ENCODE results near the gene HFM1. TPM values are rescaled to one million over a fixed set of nuclear protein-coding genes. Genes with fewer than 3 reads are reported as not detected.
"Not testable (repeated sequence)": the region's sequence is repeated elsewhere in the genome, so short reads cannot be mapped to it uniquely, and the experiment has no call there.

Gene HFM1
- total RNA-seq, 1 donor from 2014 or later: 56.5 TPM

DNA sequence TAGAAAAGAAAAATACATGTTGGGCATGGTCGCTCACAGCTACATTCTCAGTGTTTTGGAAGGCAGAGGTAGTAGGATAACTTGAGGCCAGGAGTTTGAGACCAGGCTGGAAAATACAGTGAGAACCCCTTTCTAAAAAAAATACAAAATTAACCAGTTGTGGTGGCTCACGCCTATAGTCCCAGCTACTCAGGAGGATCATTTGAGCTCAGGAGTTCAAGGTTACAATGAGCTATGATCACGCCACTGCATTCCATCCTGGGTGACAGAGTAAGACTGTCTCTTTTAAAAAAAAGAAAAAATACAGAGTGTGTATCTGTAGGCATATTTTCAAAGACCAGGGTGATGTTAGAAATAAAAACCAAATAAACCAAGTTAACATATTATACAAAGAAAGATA, 57.8 kb downstream of the HFM1 start:
- DNase-seq: no peak

DNA sequence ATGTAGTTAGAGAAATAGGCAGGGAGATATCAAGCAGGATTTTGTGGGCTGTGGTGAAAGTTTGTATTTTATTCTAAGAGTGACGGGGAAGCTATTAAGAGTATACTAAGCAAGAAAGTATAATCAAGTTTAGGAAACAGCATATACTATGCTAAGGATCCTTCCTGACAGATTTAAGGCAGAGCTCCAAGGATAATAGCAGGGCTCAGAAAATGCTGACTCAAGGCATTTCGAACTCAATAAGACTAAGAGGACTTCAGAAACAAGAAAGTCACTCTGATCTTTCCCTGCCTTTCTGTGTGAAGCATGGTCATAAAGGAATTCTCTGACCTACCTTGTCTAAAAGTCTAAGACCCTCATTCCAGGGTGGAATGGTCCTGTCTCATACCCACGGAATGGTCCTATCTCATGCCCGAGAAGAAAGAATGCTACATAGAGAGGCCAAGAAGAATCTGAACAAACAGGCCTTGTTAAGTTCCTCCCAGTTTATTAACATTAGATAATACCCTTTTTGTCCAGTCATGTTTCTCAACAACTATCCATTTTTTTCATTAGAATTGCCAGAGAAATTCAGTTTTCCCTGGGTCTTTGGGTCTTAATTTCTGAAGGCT, 59.1 kb downstream of the HFM1 start:
- no peak for DNase-seq

DNA sequence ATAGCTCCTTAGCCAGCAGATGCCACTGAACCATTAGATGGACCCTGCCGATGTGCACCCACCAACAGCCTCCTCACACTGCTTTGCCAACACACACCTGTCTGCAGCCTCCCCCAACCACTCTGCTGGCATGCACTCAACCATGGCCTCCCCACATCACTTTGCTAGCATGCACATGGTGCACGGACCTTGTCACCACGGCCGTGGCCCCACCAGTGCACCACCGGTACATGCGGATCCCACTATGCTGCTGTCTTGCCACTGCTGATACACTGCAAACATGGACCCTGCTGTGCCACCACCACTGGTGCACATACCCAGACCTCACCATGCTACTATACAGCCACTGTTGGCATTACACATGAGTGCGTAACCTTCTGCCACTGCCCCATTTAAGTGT, 66.1 kb downstream of the HFM1 start:
- DNase-seq: no peak

DNA sequence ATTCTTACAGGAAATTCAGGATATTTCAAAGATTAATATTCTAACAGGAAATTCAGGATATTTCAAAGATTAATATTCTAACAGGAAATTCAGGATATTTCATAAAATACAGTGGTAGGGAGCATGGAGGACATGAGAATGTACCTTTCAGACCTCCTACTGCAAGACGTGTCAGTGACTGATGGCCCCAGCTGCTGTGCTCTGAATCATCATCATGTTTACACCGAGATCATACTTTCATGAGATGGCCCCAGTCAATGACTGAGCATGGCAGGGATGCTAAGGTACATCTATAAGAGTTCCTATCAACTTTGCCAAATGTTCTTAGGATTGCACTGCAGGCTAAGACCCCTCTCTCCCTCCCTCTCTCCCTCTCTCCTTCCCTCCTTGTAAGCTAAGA, 69.0 kb downstream of the HFM1 start:
- DNase-seq: no peak

DNA sequence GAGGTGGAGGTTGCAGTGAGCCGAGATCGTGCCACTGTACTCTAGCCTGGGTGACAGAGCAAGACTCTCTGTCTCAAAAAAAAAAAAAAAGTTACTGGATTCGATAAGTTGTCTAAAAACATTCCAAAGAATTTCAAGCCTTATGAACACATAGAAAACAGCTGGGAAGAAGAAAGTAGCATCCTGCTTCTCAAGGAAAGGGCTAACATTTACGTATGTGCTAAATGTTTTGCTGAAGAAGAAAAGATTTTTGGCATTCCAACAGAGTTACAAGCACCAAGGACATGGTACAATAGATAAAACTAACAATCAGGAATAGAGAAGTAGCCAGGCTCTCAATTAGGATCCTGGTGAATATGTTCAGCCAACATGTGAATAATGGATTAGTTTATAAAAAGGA, 69.8 kb downstream of the HFM1 start:
- no peak for DNase-seq

DNA sequence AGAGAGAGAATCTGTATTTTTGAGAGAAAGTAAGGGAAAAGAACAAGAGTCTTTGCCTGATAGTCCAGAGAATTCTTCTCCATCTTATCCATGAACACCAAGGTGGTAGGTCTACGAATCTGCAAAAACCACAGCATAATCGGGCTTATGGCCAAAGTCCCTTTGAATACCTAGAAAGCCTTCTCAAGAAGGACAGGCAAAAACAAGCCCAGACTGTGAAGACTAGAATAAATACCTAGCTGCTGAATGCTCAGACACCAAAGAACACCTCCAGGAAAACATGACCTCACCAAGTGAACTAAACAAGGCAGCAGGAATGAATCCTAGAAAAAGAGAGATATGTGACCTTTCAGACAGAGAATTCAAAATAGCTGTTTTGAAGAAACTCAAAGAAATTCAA, 79.2 kb downstream of the HFM1 start:
- DNase-seq: no peak

DNA sequence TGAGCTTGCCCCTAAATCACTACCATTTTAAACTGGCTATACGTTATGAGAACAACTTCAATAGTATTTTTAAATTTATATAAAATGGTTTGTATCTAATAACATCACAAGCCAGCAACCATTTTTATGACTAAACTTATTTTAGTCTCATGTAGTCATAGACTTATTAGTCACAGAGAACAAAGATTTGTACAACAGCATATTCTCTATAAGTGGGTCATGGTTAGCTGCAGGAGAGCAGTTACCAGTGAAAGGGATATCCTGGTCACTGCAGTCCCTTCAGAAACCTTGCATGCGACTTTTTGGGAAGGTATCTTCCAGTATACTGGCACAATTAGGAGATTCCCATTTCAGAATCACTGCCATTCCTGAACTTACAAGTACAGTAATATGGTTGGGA, 90.0 kb downstream of the HFM1 start:
- DNase-seq: no peak

DNA sequence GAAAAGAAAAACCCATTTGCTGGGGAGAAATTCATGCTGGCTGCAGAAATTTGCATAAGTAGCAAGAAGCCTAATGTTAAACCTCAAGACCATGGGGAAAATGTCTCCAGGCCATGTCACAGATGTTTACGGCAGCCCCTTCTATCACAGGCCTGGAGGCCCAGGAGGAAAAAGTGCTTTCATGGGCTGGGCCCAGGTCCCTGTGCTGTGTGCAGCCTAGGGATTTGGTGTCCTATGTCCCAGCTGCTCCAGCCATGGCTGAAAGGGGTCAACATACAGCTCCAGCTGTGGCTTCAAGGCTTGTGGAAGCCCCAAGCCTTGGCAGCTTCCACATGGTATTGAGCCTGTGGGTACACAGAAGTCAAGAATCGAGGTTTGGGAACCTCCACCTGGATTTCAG, 93.0 kb downstream of the HFM1 start:
- DNase-seq: no peak

DNA sequence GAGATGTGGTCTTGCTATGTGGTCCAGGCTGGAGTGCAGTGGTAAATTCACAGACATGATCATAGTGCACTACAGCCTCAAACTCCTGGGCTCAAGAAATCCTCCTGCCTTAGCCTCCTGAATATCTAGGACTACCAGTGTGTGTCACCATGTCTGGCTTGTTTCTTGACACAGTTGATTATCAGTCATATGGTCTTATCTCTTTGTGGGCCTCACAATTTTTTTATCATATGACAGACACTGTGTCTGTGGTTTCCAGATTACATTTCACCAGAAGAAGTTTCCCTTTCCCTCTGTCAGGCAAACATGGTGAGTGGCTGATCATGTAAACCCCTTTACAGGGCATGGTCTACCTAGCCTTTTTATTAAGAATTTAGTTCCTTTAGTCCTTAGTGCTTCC, 96.1 kb downstream of the HFM1 start:
- no peak for DNase-seq

DNA sequence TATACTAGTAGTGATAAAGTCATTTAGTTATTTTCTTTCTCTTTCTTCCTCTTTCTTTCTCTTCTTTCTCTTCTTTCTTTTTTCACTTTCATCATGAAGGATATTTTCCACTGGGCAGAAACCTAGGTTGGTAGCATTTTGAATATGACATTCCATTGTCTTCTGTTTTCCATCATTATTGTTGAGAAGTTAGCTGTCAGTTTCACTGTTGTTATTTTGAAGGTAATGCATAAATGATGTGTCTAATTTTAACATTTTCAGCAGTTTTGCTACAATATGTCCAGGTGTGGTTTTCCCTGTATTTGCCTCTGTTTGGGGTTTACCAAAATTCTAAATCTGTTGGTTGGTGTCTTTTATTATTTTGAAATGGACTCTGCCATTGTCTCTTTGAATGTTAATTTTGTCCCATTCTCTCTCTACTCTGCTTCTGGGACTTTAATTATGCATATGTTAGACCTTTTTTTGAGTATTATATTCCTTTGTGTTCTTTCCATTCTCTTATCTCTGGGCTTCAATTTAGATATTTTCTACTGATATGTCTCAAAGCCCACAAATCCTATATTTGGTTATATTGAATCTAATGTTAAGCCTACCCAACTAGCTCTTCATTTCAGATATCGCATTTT, 96.7 kb downstream of the HFM1 start:
- DNase-seq: no peak

DNA sequence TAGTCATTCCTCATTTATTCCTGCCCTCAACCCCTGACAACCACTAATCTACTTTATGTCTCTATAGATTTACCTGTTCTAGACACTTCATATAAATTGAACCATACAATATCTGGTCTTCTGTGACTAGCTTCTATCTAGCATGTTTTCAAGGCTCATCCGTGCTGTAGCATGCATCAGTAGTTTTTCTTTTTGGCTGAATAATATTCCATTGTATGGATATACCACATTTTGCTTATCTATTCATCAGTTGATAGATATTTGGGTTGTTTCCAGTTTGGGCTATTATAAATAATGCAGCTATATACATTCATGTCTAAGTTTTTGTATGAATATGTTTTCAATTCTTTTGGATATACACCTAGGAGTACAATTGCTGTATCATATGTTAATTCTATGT, 101.5 kb downstream of the HFM1 start:
- DNase-seq: no peak

DNA sequence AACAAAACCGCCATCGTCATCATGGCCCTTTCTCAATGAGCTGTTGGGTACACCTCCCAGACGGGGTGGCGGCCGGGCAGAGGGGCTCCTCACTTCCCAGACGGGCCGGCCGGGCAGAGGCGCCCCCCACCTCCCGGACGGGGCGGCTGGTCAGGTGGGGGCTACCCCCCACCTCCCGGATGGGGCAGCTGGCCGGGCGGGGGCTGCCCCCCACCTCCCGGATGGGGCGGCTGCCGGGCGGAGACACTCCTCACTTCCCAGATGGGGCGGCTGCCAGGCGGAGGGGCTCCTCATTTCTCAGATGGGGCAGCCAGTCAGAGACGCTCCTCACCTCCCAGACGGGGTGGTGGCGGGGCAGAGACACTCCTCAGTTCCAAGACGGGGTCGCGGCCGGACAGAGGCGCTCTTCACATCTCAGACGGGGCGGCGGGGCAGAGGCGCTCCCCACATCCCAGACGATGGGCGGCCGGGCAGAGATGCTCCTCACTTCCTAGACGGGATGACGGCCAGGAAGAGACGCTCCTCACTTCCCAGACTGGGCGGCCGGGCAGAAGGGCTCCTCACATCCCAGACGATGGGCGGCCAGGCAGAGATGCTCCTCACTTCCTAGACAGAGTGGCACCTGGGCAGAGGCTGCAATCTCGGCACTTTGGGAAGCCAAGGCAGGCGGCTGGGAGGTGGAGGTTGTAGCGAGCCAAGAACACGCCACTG, 115.6 kb downstream of the HFM1 start:
- DNase-seq: not testable (repeated sequence)

DNA sequence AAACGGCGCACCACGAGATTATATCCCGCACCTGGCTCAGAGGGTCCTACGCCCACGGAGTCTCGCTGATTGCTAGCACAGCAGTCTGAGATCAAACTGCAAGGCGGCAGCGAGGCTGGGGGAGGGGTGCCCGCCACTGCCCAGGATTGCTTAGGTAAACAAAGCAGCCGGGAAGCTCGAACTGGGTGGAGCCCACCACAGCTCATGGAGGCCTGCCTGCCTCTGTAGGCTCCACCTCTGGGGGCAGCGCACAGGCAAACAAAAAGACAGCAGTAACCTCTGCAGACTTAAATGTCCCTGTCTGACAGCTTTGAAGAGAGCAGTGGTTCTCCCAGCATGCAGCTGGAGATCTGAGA, 117.7 kb downstream of the HFM1 start:
- not testable (repeated sequence) for DNase-seq

DNA sequence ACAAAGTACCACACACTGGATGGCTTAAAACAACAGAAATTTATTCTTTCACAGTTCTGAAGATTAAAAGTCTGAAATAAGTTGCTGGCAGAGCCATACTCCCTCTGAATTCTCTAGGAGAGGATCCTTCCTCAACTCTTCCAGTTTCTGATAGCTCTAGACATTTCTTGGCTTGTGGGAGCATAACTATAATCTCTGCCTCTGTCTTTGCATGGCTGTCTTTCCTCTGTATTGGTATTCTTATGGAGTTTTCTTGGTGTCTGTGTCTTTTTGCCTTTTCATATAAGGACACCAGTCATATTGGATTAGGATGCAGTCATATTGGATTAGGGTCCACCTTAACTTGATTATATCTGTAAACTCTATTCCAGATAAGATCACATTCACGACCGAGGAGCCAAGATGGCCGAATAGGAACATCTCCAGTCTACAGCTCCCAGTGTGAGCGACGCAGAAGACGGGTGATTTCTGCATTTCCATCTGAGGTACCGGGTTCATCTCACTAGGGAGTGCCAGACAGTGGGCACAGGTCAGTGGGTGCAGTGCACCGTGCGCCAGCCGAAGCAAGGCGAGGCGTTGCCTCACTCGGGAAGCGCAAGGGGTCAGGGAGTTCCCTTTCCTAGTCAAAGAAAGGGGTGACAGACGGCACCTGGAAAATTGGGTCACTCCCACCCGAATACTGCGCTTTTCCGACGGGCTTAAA, 118.2 kb downstream of the HFM1 start:
- not testable (repeated sequence) for DNase-seq

DNA sequence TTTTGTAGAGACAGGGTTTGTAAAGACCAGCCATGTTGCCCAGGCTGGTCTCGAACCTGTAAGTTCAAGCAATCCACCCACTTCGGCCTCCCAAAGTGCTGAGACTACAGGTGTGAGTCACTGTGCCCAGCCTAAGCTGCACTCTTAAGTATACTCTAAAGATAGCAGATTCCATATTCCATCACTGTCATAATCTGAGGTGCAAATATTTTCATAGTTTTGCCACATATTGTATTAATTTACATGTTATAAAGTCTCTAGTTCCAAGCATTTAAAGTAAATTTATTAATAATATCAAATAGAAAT, 121.3 kb downstream of the HFM1 start:
- no peak for DNase-seq

DNA sequence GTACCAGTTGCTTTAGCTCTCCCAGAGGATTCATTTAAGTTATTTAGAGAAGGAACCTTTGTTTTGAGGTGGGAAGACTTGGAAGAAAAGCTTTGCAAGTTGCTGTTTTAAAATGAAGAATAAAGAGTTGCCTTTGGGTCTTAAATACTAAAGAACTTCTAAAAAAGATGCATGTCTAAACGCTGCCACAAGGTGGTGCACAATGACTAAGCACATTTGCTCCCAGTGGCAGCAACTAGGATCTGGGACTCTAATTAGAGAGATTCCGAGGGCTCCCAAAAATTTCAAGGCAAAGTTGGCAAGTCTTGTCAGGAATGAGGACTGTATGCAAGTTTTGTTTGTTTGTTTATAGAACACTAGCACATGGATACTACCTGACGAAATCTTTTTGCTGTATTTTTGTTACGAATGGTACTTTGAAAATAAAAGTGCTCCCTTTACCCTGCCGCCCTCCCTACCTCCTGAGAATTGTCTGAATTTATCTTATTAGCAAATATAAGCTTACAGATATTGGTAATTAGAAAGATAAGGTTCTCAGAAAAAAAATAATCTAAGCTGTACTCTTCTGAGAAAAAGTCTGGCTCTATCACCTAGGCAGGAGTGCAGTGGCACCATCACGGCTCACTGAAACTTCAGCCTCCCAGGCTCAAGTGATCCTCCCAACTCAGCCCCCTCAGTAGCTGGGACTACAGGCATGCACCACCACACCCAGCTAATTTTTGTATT, 121.8 kb downstream of the HFM1 start:
- no peak for DNase-seq

DNA sequence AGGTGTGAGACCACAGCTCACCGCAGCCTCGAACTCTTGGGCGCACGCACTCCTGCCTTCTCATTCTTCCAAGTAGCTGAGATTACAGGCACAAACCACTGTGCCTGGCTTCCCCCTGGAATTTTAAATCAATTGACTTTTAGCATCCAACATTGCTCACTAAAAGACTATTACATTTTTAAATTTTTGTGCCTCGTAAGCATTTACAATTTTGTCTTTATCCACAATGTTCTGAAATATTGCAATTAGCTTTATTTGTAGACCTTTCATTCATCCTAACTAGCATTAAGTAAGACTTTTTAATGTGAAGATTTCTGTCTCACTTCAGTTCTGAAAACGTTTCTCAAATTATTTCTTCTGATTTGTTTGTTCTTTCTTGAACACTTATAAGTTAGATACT, 122.9 kb downstream of the HFM1 start:
- no peak for DNase-seq

DNA sequence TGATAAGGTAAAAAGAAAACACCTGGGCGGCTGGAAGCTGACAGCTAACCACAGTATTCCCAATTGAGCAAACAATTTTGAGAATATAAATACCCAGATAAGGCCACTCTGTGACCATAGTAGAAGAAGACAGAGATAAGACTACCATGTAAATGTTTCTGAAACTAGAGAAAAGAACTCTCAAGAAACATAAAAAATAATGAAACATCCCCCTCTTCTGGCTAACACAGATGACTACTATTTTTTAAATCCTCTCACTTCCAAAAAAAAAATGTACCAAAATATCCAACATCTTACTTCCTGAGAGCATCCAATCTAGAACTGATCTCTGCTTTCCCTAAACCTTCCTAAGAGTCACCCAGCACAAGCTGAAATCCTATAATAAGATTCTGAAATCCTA, 125.9 kb downstream of the HFM1 start:
- DNase-seq: no peak

DNA sequence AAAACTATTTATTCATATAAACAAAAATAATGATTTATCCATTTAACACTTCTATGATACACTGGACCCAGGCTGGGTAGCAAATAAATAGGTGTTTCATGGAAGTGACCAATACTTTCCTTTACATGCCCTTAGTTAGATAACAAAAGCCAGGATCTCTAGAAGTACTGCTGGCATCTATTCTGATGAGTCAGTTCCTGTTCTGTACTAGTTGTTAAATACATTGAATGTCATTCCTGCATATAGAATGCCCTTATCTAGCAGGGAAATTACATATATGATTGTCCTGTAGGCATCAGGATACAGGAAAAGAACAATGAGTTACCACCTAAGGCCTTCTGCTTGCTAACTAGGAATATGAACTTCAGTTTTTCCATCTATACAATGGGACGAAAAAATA, 130.8 kb downstream of the HFM1 start:
- no peak for DNase-seq

DNA sequence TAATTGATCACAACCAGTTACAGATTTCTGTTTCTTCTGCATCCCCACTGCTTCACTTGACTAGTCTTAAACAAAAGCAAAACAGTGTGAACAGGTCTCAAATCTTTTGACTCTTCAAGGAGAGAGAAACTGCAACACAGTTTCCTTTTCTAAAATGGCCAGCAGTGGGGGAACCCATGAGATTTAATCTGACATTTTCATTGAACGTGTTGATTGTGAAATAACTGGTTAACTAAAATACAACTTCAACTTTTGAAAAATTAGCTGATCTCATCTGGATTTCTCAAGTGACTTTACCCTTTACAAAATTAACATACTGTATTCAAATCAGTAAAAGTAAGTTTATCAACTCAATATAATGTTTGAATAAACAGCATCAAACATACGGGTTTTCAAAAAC, 143.0 kb downstream of the HFM1 start:
- DNase-seq: no peak

DNA sequence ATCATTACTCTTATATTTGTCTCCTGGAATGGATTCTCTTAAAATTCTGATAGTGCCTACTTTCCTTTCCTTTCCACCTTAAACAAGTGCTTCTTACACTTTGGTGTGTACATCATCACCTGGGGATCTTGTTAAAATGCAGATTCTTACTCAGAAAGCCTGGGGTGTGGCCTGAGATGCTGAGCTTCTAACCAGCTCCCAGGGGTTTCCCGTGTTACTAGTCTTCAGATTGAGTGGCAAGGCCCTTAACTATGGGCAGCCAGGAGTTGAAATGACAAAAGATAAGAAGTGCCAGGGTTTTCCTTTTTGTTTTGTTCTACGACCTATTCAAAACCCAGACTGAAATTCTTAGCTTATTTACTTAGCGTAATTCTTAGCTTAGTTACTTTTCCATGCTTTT, 159.2 kb downstream of the HFM1 start:
- no peak for DNase-seq

DNA sequence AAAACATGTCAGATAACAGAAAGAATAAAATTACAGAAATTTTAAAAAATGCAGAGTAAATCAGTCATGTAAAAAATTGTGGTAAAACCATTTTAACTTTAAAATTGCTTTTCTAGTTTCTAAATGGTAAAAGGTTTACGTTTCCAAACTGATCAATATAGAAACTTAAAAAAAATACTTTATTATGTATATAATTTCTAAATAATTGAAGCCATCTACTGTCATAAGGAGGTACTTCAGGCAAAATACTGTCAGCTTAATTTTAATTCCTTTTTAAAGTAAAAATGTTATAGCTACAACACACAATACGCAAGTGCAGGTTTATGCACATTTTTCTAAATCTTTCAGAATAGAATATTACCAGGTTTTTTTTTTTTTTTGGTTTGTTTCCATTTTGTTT, 159.9 kb downstream of the HFM1 start:
- DNase-seq: no peak

DNA sequence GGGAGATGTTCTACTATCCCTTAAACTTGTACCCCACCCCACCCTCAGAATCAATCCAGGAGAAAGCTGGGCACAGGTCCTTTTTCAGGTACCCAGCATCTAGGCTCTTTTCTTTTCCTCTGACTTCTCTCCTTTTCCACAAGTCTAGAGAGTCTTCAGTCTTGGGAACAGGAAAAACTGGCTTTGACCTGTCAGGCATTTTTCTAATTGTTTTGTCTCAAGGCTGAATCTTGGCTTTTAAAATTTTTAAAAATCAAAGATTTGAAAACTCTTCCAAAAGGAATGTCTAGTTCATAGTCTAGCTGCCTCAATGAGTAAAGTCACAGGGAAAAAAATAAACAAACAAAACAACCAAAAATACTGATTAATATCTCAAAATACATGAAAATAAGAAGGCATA, 161.5 kb downstream of the HFM1 start:
- no peak for DNase-seq
